OCI-LY7 (cell line): ENCODE results near the gene MRPS18A.

Source experiments
- CTCF ChIP-seq: fragments of 200-600 bp; sonication (generic); conservative IDR thresholded peaks from 2 replicates; pipeline ENCODE4 v1.5.1; 2014; ENCODE audit warnings: mild to moderate bottlenecking, antibody characterized with exemption, low read length, moderate library complexity, mixed read lengths
- EZH2phosphoT487 ChIP-seq: fragments of 200-600 bp; sonication (generic); IDR thresholded peaks from 2 replicates; pipeline ENCODE4 v1.6.1; 2018; ENCODE audit warnings: low read depth, borderline replicate concordance, mild to moderate bottlenecking, mixed run types, antibody characterized with exemption, low read length, moderate library complexity, mixed read lengths

GRCh38 chr6:43689421-43689820 lies 1.8 kb upstream of the MRPS18A start:
- no peak for TF ChIP-seq CTCF
- TF ChIP-seq EZH2phosphoT487: no peak
